HEK293T (cell line): ENCODE results near the gene MRPL23.

Experiments
- HDGF ChIP-seq: fragments of 450-650 bp; IDR thresholded peaks from 2 replicates; pipeline ENCODE4 v1.6.1; 2017; ENCODE audit warnings: antibody characterized with exemption, borderline replicate concordance
- TF ChIP-seq, protein P1 (sequence below): fragments of 450-650 bp; IDR thresholded peaks from 2 replicates; pipeline ENCODE4 v1.6.1; 2016

DNA sequence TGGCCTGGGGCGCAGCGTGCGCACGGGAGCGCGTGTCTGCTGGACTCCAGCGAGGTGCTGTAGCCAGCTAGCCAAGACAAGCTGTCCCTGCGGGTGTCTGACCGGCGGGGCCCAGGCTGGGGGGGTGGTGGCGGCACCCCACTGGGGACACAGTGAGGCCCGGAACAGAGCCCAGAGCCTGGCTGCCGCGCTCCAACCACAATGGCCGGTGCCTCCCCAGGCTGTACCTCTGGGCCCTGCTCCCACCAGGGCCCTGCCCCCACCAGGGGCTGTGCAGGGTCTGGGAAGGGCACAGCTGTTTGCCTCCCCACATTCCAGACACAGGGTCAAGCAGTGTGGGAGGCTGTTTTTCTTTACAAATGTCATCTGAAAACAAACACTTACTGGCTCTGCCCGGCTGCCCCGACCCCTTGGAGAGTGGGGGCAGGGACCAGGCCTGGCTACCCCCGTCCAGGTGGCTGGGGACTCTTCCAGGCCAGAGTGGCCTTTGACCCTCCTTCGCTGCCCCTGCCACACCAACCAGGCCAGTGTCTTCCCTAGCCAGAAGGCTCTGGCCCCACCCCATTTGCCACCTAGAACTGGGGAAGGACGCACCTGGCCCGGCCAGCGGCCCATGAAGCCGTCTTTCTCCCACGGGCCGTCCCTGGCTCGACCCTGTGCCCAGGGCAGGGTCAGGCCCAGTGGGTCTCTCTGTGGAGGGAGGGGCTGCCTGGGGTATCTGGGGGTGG, 35.9 kb downstream of the MRPL23 start:
- no peak for TF ChIP-seq HDGF
- TF ChIP-seq, protein P1, sequence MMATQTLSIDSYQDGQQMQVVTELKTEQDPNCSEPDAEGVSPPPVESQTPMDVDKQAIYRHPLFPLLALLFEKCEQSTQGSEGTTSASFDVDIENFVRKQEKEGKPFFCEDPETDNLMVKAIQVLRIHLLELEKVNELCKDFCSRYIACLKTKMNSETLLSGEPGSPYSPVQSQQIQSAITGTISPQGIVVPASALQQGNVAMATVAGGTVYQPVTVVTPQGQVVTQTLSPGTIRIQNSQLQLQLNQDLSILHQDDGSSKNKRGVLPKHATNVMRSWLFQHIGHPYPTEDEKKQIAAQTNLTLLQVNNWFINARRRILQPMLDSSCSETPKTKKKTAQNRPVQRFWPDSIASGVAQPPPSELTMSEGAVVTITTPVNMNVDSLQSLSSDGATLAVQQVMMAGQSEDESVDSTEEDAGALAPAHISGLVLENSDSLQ: no peak
